NCI-H2107 treated with DMSO at 0.1 percent for 48 hours (cell line): ENCODE measurements around the gene PUM1.
"Not testable (repeated sequence)": the region's sequence is repeated elsewhere in the genome, so short reads cannot be mapped to it uniquely, and the experiment has no call there.

Experiments used
- DNase-seq: peaks from one replicate; lab custom pipeline; 2025; ENCODE audit not compliant: unreplicated experiment; lab: John Stamatoyannopoulos, UW

Gene PUM1

DNA sequence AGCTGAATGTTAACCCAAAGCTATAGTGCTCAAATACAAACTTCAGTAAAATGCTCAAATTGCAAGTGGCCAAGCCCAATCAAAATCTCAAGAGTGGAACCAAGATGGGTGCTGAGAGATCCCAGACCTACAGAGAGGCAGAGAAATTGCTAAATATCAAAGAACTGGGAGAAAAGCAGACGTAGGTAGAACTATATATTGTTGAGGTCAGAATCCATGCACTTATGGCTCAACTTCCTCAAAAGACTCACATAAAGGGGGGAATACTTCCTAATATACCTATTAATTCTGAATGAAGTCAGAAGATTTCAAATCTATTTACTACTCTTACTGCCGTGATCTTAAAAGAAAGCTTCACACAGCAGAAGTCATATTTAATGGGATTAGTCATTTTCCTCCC, 65.2 kb downstream of the PUM1 start:
- DNase-seq, result no peak

GRCh38 chr1:30998887-30999286, 66.6 kb downstream of the PUM1 start:
- no peak for DNase-seq

- no peak for DNase-seq
Observed at GRCh38 chr1:30998171-30998570, 67.3 kb downstream of the PUM1 start.

- no peak for DNase-seq
Observed at GRCh38 chr1:30997463-30998057, 68.0 kb downstream of the PUM1 start.

GRCh38 chr1:30995990-30996612, 69.4 kb downstream of the PUM1 start:
- no peak for DNase-seq

- no peak for DNase-seq
Observed at GRCh38 chr1:30991862-30992606, 73.5 kb downstream of the PUM1 start.

- no peak for DNase-seq
Observed at GRCh38 chr1:30990591-30990990, 74.9 kb downstream of the PUM1 start.

GRCh38 chr1:30988045-30988444, 77.5 kb downstream of the PUM1 start:
- no peak for DNase-seq

DNA sequence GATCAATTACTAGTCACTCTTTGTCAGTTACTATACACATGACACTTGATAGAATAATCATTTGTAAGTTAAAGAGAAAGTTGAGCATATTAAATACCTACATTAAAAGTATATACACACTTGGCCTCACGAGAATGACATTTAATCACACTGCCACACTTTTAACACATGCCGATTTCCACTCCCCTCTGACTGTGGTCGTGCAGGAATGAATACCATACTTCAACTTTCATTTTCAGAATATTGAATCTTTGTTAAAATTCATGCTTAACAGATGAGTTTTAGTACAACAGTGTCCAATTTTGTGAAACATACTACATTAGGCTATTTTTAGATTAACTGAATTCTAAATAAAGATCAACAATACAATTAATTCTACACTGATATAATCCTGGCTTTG, 78.8 kb downstream of the PUM1 start:
- DNase-seq, result no peak

DNA sequence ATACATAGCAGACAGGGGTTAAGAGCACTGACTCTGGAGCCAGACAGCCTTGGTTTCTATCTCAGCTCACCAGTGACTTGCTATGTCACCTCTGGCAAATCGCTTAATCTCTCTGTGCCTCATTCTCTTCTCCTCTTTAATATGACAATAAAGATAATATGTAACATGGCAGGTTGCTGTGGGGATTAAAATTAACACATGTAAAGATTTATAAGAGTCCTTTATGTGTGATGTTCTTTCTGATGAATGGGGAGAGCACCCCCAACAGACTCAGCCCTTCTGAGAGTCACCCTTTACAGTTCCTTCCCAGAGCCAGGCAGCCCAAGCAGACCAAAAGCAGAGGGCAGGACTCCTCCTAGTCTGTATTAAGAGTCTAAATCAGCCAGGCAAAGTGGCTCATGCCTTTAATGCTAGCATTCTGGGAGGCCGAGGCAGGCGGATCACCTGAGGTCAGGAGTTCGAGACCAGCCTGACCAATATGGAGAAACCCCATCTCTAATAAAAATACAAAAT, 80.5 kb downstream of the PUM1 start:
- no peak for DNase-seq

GRCh38 chr1:30984165-30984889, 81.2 kb downstream of the PUM1 start:
- no peak for DNase-seq

DNA sequence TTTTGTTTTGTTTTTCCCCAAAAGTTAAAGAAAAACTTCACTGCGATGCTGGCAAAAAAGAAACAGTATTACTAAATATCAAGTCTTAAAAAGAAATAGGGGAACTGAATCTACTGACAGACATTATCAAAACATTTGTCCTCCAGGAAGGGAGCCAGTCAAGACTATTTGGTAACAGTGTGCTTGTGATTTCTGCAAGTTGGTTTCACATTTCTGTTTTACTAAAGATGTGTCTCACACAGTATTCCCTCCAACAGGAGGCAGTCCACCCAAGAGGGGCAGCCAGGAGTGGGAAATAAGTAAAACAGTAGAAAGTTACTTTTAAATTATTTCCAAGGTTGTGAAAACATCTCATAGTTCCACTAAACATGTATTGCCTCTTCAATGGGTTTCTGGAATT, 82.6 kb downstream of the PUM1 start:
- DNase-seq, result no peak

GRCh38 chr1:30982431-30982830, 83.1 kb downstream of the PUM1 start:
- DNase-seq, result no peak

- no peak for DNase-seq
Observed at GRCh38 chr1:30981172-30981571, 84.3 kb downstream of the PUM1 start.

- DNase-seq, result no peak
Observed at GRCh38 chr1:30977511-30977910, 88.0 kb downstream of the PUM1 start.

- peak; percentile 59 for DNase-seq
Observed at GRCh38 chr1:30977105-30977504, 88.4 kb downstream of the PUM1 start.

- DNase-seq, result no peak
Observed at GRCh38 chr1:30976143-30976542, 89.4 kb downstream of the PUM1 start.

DNA sequence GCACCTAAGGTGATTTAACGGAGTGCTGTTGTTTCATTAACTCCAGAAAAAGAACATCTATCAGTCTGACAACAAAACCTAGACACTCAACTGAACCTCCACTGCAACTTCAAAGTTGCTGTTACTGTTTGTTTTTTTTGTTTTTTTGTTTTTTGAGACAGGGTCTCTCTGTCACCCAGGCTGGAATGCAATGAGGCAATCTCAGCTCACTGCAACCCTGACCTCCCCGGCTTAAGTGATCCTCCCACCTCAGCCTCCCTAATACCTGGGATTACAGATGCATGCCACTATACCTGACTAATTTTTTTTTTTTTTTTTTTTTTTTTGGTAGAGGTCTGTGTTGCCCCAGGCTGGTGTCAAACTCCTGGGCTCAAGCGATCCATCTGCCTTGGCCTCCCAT, 90.3 kb downstream of the PUM1 start:
- no peak for DNase-seq

DNA sequence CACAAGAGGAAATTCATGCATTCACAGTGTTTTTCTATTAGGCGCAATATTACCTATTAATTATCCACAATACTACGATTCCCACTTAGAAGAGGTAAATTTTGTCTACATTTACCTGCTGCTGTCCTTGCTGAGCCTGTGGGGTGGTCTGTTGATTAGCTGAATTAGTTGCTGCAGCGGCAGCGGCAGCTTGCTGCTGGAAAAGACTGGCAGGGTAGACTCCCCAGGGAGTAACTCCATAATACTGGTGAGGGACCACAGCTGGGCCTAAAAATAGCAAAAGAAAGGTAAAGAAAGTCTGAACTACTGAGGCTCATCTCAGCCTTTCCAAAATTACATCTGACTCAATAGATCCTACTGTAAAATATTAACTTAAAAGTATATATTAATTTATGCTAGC, 91.0 kb downstream of the PUM1 start:
- DNase-seq, result no peak

- DNase-seq, result not testable (repeated sequence)
Observed at GRCh38 chr1:30972349-30972748, 93.2 kb downstream of the PUM1 start.

DNA sequence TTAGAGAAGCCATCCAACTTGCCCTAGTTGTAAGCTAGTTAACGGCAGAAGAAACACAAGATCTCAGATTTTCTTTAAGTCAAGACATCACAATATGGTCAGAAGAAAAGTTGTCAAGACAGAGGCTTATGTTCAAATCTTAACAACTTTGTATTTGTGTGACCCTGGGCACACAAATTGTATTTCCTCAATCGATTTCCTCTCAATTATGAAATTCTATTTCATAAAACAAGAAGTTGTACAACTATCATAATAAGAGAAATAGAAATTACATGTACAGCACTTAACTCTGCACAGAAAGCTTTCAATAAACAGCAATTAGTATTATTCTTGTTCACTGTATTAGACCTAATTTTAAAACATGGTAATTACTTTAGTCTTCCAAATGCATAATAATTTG, 94.0 kb downstream of the PUM1 start:
- DNase-seq, result no peak

- DNase-seq, result no peak
Observed at GRCh38 chr1:30969903-30970302, 95.6 kb downstream of the PUM1 start.
